ENCODE results near the gene PDE8B.

PDE8B gene

DNA sequence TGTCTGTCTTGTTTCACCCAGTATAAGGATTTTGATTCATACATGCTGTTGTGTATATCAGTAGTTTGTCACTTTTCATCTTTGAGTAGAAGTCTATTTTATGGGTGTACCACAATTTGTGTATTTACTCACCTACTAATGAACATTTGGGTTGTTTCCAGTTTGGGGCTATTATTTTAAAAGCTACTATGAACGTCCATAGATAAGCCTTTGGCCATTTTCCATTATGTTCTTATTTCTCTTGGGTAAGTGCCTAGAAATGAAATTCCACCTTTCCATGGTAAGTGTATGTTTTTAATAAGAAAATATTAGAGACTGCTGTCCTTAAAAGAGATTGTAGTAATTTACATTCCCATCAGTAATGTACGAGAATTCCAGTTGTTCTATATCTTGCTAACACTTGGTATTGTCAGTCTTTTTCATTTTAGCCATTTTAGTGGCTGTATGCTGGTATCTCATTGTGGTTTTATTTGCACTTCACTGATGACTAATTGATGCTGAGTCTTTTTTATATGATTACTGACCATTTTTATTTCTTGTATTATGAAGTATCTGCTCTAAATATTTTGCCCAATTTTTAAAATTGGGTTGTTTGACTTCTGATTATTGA is 17.9 kb upstream of the PDE8B start:
- DNase-seq, result no peak

DNA sequence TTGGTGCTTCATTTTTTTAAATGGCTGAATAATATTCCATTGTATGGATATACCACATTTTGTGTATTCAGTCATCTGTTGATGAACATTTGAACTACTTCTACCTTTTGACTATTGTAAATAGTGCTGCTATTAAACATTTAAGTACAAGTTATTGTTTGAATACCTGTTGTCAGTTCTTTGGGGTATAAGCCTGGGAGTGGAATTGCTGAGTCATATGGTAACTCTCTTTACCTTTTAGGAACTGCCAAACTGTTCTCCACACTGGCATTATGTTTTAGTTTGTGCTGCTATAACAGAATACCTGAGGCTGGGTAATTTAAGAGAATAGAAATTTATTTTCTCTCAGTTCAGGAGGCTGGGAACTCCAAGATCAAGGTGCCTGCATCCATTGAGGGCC is 15.7 kb upstream of the PDE8B start:
- DNase-seq, result no peak

- no peak for DNase-seq
Measured at GRCh38 chr5:77197840-77198554, 12.5 kb upstream of the PDE8B start.

GRCh38 chr5:77200663-77201062 is 9.8 kb upstream of the PDE8B start:
- peak; percentile 31 for DNase-seq

- no peak for DNase-seq
Measured at GRCh38 chr5:77202145-77202544, 8.3 kb upstream of the PDE8B start.

DNA sequence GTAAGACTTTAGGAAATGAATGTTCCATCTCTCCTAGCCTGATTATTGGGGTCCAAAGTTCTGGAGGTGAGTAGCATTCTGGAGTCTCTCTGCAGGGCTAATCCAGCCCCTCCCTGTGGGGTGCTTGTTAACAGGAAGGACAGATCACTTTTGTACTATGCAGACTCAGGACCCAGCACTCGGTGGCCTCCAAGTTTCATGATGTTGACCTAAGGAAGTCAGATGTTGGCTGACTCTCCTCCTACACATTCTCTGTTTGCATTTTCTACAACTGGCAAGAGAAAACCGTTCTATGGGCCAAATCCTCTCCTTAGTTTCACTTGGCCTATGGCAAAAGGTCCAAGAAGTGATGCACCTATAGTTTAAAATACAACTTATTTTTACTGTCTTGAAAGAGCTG is 5.5 kb upstream of the PDE8B start:
- DNase-seq, result no peak

DNA sequence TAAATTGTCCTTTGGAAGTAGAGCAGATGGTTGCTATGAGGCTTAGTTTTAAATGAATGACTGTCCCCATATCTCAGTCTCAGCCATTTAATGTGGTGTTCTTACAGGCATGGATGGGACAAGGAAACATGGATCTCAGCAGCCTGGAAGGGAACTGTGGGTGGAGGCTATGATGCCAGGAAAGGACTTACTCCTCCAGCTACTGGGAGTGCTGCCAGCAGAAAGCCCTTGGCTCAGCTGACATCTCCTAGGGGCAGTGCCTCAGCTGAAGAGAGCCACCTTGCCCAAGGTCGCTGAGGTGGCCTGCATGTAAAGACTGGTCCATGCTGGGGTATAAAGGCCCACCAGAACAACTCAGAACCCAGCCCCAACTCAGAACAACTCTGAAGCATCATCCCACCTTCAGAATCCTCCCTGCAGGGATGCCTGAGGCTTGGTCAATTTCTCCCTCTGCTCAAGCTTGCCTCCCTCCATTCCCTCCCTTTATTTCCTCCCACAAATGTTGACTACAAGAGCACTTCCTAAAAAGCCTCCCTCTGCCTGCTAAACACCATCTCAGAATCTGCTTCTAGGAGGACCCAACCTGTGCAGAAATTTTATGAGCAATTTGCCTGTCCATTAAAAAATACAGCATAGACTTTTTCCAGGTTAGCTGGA is 1.8 kb upstream of the PDE8B start:
- peak; percentile 65 for DNase-seq

GRCh38 chr5:77209495-77210090 is 887 bp upstream of the PDE8B start:
- DNase-seq, result peak; percentile 56

- peak; percentile 93 for DNase-seq
Measured at GRCh38 chr5:77210964-77211690, 647 bp downstream of the PDE8B start.

GRCh38 chr5:77211691-77212047 is 1.2 kb downstream of the PDE8B start:
- DNase-seq, result no peak

GRCh38 chr5:77213601-77214000 is 3.1 kb downstream of the PDE8B start:
- peak; percentile 98 for DNase-seq

DNA sequence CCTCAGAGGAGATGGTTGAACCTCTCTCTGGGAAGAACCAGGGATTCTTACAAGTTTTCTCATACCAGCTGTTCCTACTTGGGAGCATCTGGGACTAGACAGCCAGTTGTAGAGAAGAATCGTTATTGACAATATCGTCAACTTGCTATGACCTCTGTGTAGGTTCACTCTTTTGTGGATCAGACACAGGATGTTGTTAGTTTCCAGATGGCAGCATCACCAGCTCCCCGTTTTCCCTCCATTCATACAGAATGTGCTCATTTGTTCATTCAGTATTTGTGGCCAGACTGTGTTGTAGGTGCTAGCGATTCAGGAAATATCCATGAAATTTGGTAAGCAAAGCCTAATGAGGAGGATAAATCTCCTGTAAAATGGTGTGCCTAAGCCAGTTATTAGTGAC is 3.7 kb downstream of the PDE8B start:
- peak; percentile 92 for DNase-seq

- DNase-seq, result peak; percentile 56
Measured at GRCh38 chr5:77218263-77218662, 7.8 kb downstream of the PDE8B start.

GRCh38 chr5:77221115-77221514 is 10.6 kb downstream of the PDE8B start:
- no peak for DNase-seq

- DNase-seq, result no peak
Measured at GRCh38 chr5:77222722-77223121, 12.2 kb downstream of the PDE8B start.

GRCh38 chr5:77223653-77224052 is 13.2 kb downstream of the PDE8B start:
- no peak for DNase-seq

- DNase-seq, result no peak
Measured at GRCh38 chr5:77224672-77225355, 14.3 kb downstream of the PDE8B start.

- DNase-seq, result no peak
Measured at GRCh38 chr5:77225531-77225930, 15.1 kb downstream of the PDE8B start.

DNA sequence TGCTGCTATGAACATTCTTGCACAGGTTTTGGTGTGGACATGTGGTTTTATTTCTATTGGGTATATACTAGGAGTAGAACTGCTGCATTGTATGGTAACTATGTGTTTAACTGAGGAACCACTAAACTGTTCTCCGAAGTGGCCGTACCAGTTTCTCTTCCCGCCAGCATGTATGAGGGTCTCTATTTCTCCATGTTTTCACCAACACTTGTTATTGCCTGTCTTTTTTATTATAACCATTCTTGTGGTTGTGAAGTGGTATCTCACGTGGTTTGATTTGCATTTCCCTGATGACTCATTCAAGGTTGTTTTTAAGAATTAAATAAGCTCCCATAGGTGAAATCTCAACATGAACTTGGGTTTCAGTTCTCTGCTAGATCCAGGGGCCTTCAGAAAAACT is 19.4 kb downstream of the PDE8B start:
- no peak for DNase-seq

DNA sequence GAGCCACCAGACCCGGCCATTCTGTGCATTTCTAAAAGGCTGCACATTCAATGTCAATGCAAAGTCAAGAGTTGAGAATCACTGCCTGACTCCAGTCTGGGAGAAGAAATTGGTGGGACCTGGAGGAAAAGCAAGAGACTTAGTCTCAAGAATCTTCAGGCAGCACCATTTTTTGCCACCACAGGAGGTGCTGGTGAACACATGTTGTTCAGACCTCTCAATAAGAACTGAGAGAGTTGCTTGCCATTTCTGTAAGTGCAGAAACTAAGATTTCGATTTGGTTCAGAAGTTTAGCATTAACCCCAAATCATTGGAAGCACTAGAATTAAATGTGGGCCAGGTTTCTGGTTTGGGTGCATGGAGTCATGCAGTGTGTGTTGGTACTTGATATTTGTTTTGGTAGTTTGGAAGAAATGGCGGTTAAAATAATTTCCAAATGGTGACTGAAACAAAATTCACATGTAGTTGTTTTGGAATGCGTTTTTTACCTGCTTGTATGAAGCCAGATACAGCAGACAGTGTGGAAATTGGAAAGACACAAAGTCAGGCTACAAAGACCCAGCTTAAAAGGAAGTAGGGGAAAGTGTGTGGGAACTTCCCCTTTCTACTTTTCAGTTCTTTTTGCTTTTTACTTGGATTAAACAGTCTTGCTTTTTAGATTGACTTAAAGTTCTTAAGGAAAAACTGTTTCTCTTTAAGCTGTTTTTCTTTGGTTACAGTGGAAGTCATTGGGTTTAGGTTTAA is 20.4 kb downstream of the PDE8B start:
- DNase-seq, result peak; percentile 43

- DNase-seq, result peak; percentile 33
Measured at GRCh38 chr5:77231471-77232138, 21.1 kb downstream of the PDE8B start.

Data from NCI-H69 (cell line).